SK-N-SH treated with all-trans-retinoic acid at 6 μM for 48 hours (cell line): ENCODE results near the gene EPHX1.

Experiments used
- ATAC-seq: fragments of 200-7000 bp; cut with Tn5 transposase; 3 replicates; pipeline ENCODE4 v1.9.1; 2020; ENCODE audit warnings: mild to moderate bottlenecking, moderate library complexity
- BACH2 ChIP-seq: fragments of 250-450 bp; sonication (Bioruptor Pico); IDR thresholded peaks from 2 replicates; pipeline ENCODE4 v1.9.0; 2021; ENCODE audit warnings: mild to moderate bottlenecking, borderline replicate concordance
- CREB5 ChIP-seq: fragments of 250-450 bp; sonication (Bioruptor Pico); IDR thresholded peaks from 2 replicates; pipeline ENCODE4 v1.5.1; 2020; ENCODE audit warnings: low read depth, mild to moderate bottlenecking, moderate library complexity
- CSDC2 ChIP-seq: fragments of 250-450 bp; sonication (Bioruptor Pico); IDR thresholded peaks from 2 replicates; pipeline ENCODE4 v1.5.0; 2020; ENCODE audit warnings: mild to moderate bottlenecking, moderate library complexity
- CSRNP3 ChIP-seq: fragments of 250-450 bp; sonication (Bioruptor Pico); IDR thresholded peaks from 2 replicates; pipeline ENCODE4 v1.5.1; 2021; ENCODE audit warnings: mild to moderate bottlenecking, moderate library complexity
- GLIS3 ChIP-seq: fragments of 250-450 bp; sonication (Bioruptor Pico); IDR thresholded peaks from 2 replicates; pipeline ENCODE4 v1.5.0; 2020; ENCODE audit warnings: mild to moderate bottlenecking, moderate library complexity
- ISL1 ChIP-seq: fragments of 250-450 bp; sonication (Bioruptor Pico); IDR thresholded peaks from 2 replicates; pipeline ENCODE4 v2.1.2; 2022; ENCODE audit warnings: mild to moderate bottlenecking, moderate library complexity
- POU6F1 ChIP-seq: fragments of 250-450 bp; sonication (Bioruptor Pico); IDR thresholded peaks from 2 replicates; pipeline ENCODE4 v1.8.0; 2021; ENCODE audit warnings: low read depth, mild to moderate bottlenecking, moderate library complexity, borderline replicate concordance
- PPARA ChIP-seq: fragments of 250-450 bp; sonication (Bioruptor Pico); IDR thresholded peaks from 2 replicates; pipeline ENCODE4 v1.5.0; 2020; ENCODE audit warnings: mild to moderate bottlenecking, borderline replicate concordance
- RARB ChIP-seq: fragments of 250-450 bp; sonication (Bioruptor Pico); IDR thresholded peaks from 2 replicates; pipeline ENCODE4 v1.8.0; 2021; ENCODE audit warnings: mild to moderate bottlenecking, moderate library complexity
- SNAI2 ChIP-seq: fragments of 250-450 bp; sonication (Bioruptor Pico); IDR thresholded peaks from 2 replicates; pipeline ENCODE4 v1.5.0; 2020; ENCODE audit warnings: mild to moderate bottlenecking, moderate library complexity
- TCF4 ChIP-seq: fragments of 250-450 bp; sonication (Bioruptor Pico); IDR thresholded peaks from 2 replicates; pipeline ENCODE4 v1.8.0; 2021; ENCODE audit warnings: mild to moderate bottlenecking, moderate library complexity, borderline replicate concordance
- TOX ChIP-seq: fragments of 250-450 bp; sonication (Bioruptor Pico); IDR thresholded peaks from 2 replicates; pipeline ENCODE4 v1.8.0; 2021; ENCODE audit warnings: mild to moderate bottlenecking, moderate library complexity, borderline replicate concordance
- TSHZ2 ChIP-seq: fragments of 250-450 bp; sonication (Bioruptor Pico); IDR thresholded peaks from 2 replicates; pipeline ENCODE4 v1.5.0; 2020; ENCODE audit warnings: mild to moderate bottlenecking, moderate library complexity
- ZC3H10 ChIP-seq: fragments of 250-450 bp; sonication (Bioruptor Pico); IDR thresholded peaks from 2 replicates; pipeline ENCODE4 v1.5.1; 2021; ENCODE audit warnings: mild to moderate bottlenecking, moderate library complexity
- ZFP3 ChIP-seq: fragments of 250-450 bp; sonication (Bioruptor Pico); IDR thresholded peaks from 2 replicates; pipeline ENCODE4 v1.5.0; 2020; ENCODE audit warnings: mild to moderate bottlenecking, moderate library complexity
- ZFP30 ChIP-seq: fragments of 450-650 bp; formaldehyde crosslinking; IDR thresholded peaks from 2 replicates; pipeline ENCODE4 v1.5.0; 2022; ENCODE audit warnings: mild to moderate bottlenecking, moderate library complexity
- ZNF565 ChIP-seq: fragments of 450-650 bp; formaldehyde crosslinking; conservative IDR thresholded peaks from 2 replicates; pipeline ENCODE4 v1.5.0; 2020; ENCODE audit warnings: low read depth, mild to moderate bottlenecking, moderate library complexity
- ZNF70 ChIP-seq: fragments of 450-650 bp; formaldehyde crosslinking; IDR thresholded peaks from 2 replicates; pipeline ENCODE4 v1.5.0; 2020; ENCODE audit warnings: mild to moderate bottlenecking, moderate library complexity
- ZNF8 ChIP-seq: fragments of 450-650 bp; formaldehyde crosslinking; IDR thresholded peaks from 2 replicates; pipeline ENCODE4 v1.5.0; 2020; ENCODE audit warnings: mild to moderate bottlenecking, moderate library complexity

EPHX1 gene

GRCh38 chr1:225772323-225772768 is 37.6 kb upstream of the EPHX1 start:
- 0 out of 2 replicates have a peak, but pooled peaks have one; percentile 1 for TF ChIP-seq TOX (CRISPR knock-in tag)
- TF ChIP-seq SNAI2 = no peak
- ATAC-seq = peak; percentile 93

GRCh38 chr1:225772848-225773247 is 37.1 kb upstream of the EPHX1 start:
- TF ChIP-seq ZFP30 (CRISPR knock-in tag) = no peak
- no peak for TF ChIP-seq ZNF70 (CRISPR knock-in tag)
- no peak for TF ChIP-seq ZC3H10 (CRISPR knock-in tag)
- TF ChIP-seq BACH2 (CRISPR knock-in tag) = no peak
- no peak for TF ChIP-seq GLIS3 (CRISPR knock-in tag)
- no peak for TF ChIP-seq CSRNP3 (CRISPR knock-in tag)
- no peak for TF ChIP-seq CSDC2 (CRISPR knock-in tag)
- TF ChIP-seq ISL1 (CRISPR knock-in tag) = no peak
- no peak for TF ChIP-seq TSHZ2
- no peak for TF ChIP-seq TCF4 (CRISPR knock-in tag)
- no peak for TF ChIP-seq ZNF565 (CRISPR knock-in tag)
- TF ChIP-seq ZFP3 (CRISPR knock-in tag) = no peak
- no peak for TF ChIP-seq POU6F1
- TF ChIP-seq PPARA (CRISPR knock-in tag) = no peak
- TF ChIP-seq TOX (CRISPR knock-in tag) = no peak
- TF ChIP-seq ZNF8 (CRISPR knock-in tag) = no peak
- TF ChIP-seq RARB = no peak
- TF ChIP-seq, all 23 proteins: peak for 0
- no peak for ATAC-seq

GRCh38 chr1:225774281-225775147 is 35.4 kb upstream of the EPHX1 start:
- ATAC-seq = no peak; the same call in 2 of the 3 replicates
- no peak for TF ChIP-seq CREB5 (CRISPR knock-in tag)
- TF ChIP-seq TSHZ2 = no peak
- TF ChIP-seq ZNF70 (CRISPR knock-in tag) = no peak
- no peak for TF ChIP-seq CSRNP3 (CRISPR knock-in tag)
- TF ChIP-seq GLIS3 (CRISPR knock-in tag) = no peak
- no peak for TF ChIP-seq ISL1 (CRISPR knock-in tag)
- no peak for TF ChIP-seq ZFP3 (CRISPR knock-in tag)
- no peak for TF ChIP-seq TCF4 (CRISPR knock-in tag)
- no peak for TF ChIP-seq ZNF565 (CRISPR knock-in tag)
